Measurements from ENCODE around the gene KIAA1217.
A peak's percentile ranks its signal among the peaks of the same experiment; 100 is the strongest.

KIAA1217 gene

GRCh38 chr10:24315211-24315610 lies 106.3 kb downstream of the KIAA1217 start:
- TF ChIP-seq CTCF (IDR thresholded peaks at IDR 0.05; ENCODE audit: control insufficient read depth, insufficient read depth, low read depth, low read length, missing control alignments) = no peak
- DNase-seq (ENCODE audit: low read depth) = no peak
- no peak overlapping the region for H3K4me3 ChIP-seq (ENCODE audit: control insufficient read depth, low read depth, low read length)

GRCh38 chr10:24318517-24318916 lies 109.6 kb downstream of the KIAA1217 start:
- no peak for TF ChIP-seq CTCF (IDR thresholded peaks at IDR 0.05; ENCODE audit: control insufficient read depth, insufficient read depth, low read depth, low read length, missing control alignments)
- DNase-seq (ENCODE audit: low read depth) = no peak
- H3K4me3 ChIP-seq (ENCODE audit: control insufficient read depth, low read depth, low read length) = no peak overlapping the region

GRCh38 chr10:24320373-24320772 lies 111.4 kb downstream of the KIAA1217 start:
- H3K4me3 ChIP-seq (ENCODE audit: control insufficient read depth, low read depth, low read length) = no peak overlapping the region
- no peak for TF ChIP-seq CTCF (IDR thresholded peaks at IDR 0.05; ENCODE audit: control insufficient read depth, insufficient read depth, low read depth, low read length, missing control alignments)

GRCh38 chr10:24324651-24325050 lies 115.7 kb downstream of the KIAA1217 start:
- no peak overlapping the region for H3K4me3 ChIP-seq (ENCODE audit: control insufficient read depth, low read depth, low read length)

More at GRCh38 chr10:24320373-24320772, 111.4 kb downstream of the KIAA1217 start:
- no peak for DNase-seq (ENCODE audit: low read depth)

GRCh38 chr10:24331457-24331856 lies 122.5 kb downstream of the KIAA1217 start:
- DNase-seq (ENCODE audit: low read depth) = no peak
- no peak overlapping the region for H3K4me3 ChIP-seq (ENCODE audit: control insufficient read depth, low read depth, low read length)
- TF ChIP-seq CTCF (IDR thresholded peaks at IDR 0.05; ENCODE audit: control insufficient read depth, insufficient read depth, low read depth, low read length, missing control alignments) = no peak

More at GRCh38 chr10:24324651-24325050, 115.7 kb downstream of the KIAA1217 start:
- TF ChIP-seq CTCF (IDR thresholded peaks at IDR 0.05; ENCODE audit: control insufficient read depth, insufficient read depth, low read depth, low read length, missing control alignments) = no peak
- no peak for DNase-seq (ENCODE audit: low read depth)

- H3K4me3 ChIP-seq (ENCODE audit: control insufficient read depth, low read depth, low read length) = no peak overlapping the region
- TF ChIP-seq CTCF (IDR thresholded peaks at IDR 0.05; ENCODE audit: control insufficient read depth, insufficient read depth, low read depth, low read length, missing control alignments) = no peak
- peak; percentile 32 for DNase-seq (ENCODE audit: low read depth)
These were observed 124.8 kb downstream of the KIAA1217 start for GRCh38 chr10:24333736-24334135.
